HCT116 (cell line): ENCODE data around the gene ZNF691. TPM values are rescaled to one million over a fixed set of nuclear protein-coding genes. Genes with fewer than 3 reads are reported as not detected.
A peak's percentile ranks its signal among the peaks of the same experiment; 100 is the strongest.

Source experiments
- ATAC-seq: fragments of 200-7000 bp; cut with Tn5 transposase; 2 replicates; pipeline ENCODE4 v1.9.1; 2020; ENCODE audit warnings: mild to moderate bottlenecking, moderate library complexity
- BruUV-seq: library from RNA; stranded (reverse); fragments of 400-500 nt; replicated peaks from 2 replicates; lab custom pipeline; 2021; lab: Mats Ljungman, UMichigan
- CTCF ChIA-PET: fragments of 300-600 bp; sonication (Branson Sonifier 250); formaldehyde crosslinking; loops from one replicate; lab custom pipeline; 2021; ENCODE audit warnings: antibody characterized with exemption; lab: Charles Lee
- POLR2A ChIA-PET: fragments of 300-600, 350-600 bp; sonication (Branson Sonifier 250); formaldehyde crosslinking; loops from one replicate; lab custom pipeline; 2021; ENCODE audit warnings: antibody characterized with exemption; lab: Charles Lee
- RAD21 ChIA-PET, 2 experiments: fragments of 300-600 bp; sonication (Branson Sonifier 250); formaldehyde crosslinking; loops; one replicate each; lab custom pipeline; 2023; ENCODE audit warnings: low total read pairs in 2 of 2; ENCODE audit not compliant: uncharacterized antibody in 2 of 2, unreplicated experiment in 2 of 2, low non-redundant PET in 1 of 2; lab: Charles Lee
- DNase-seq: peaks from one replicate; pipeline ENCODE4 v3.0.0-alpha.2; 2010; ENCODE audit warnings: low read depth, low spot score
- H2AFZ ChIP-seq: fragments of 200-600 bp; shearing (Covaris generic), sonication (generic); 2 replicates; pipeline ENCODE4 v1.6.1; 2017; ENCODE audit warnings: low read depth, mixed run types, mixed read lengths, antibody characterized with exemption, low read length; ENCODE audit not compliant: poor library complexity, severe bottlenecking
- H3K27ac ChIP-seq: 2 replicates; pipeline ENCODE4 v1.5.1; 2012; ENCODE audit warnings: low read depth, low read length
- H3K27me3 ChIP-seq: fragments of 200-600 bp; sonication (generic); 2 replicates; pipeline ENCODE4 v1.6.1; 2016; ENCODE audit warnings: mixed run types, low read length, mixed read lengths; ENCODE audit not compliant: insufficient read depth
- H3K36me3 ChIP-seq, 2 experiments: fragments of 200-500 bp in 1 of 2; fragments of 200-600 bp in 1 of 2; sonication (Bioruptor generic) in 1 of 2; sonication (generic) in 1 of 2; 2 replicates each; pipeline versions ENCODE4 v1.5.1 to v1.6.1; 2014 to 2016; ENCODE audit warnings: low read length in 2 of 2, inconsistent platforms in 1 of 2, mixed read lengths in 1 of 2, mixed run types in 1 of 2; ENCODE audit not compliant: insufficient read depth in 2 of 2, control insufficient read depth in 1 of 2
- H3K4me1 ChIP-seq, 2 experiments: fragments of 200-600 bp in 1 of 2; sonication (generic) in 1 of 2; 2 replicates each; pipeline versions ENCODE4 v1.5.1 to v1.6.1; 2012 to 2017; ENCODE audit warnings: low read length in 2 of 2, inconsistent platforms in 1 of 2, mild to moderate bottlenecking in 1 of 2, mixed read lengths in 1 of 2, mixed run types in 1 of 2, moderate library complexity in 1 of 2; ENCODE audit not compliant: insufficient read depth in 2 of 2, control insufficient read depth in 1 of 2
- H3K4me2 ChIP-seq: fragments of 200-600 bp; sonication (generic); 2 replicates; pipeline ENCODE4 v1.6.1; 2017; ENCODE audit warnings: mixed run types, low read length, mixed read lengths
- H3K4me3 ChIP-seq, 2 experiments: fragments of 200-600 bp in 1 of 2; sonication (generic) in 1 of 2; replicated peaks in 1 of 2; 2 replicates each; pipeline ENCODE4 v1.5.1; 2011 to 2016; ENCODE audit warnings: low read length in 2 of 2, control low read depth in 1 of 2, low read depth in 1 of 2, mild to moderate bottlenecking in 1 of 2, mixed read lengths in 1 of 2, mixed run types in 1 of 2
- H3K79me2 ChIP-seq: fragments of 200-600 bp; sonication (generic); 2 replicates; pipeline ENCODE4 v1.6.1; 2017; ENCODE audit warnings: mild to moderate bottlenecking, mixed run types, low read length, moderate library complexity, mixed read lengths; ENCODE audit not compliant: insufficient read depth
- H3K9ac ChIP-seq: fragments of 200-600 bp; sonication (generic); 2 replicates; pipeline ENCODE4 v1.6.1; 2016; ENCODE audit warnings: low read length, mixed read lengths
- H3K9me2 ChIP-seq: fragments of 200-600 bp; sonication (generic), shearing (Covaris generic); 2 replicates; pipeline ENCODE4 v1.6.1; 2017; ENCODE audit warnings: mixed run types, mild to moderate bottlenecking, moderate library complexity; ENCODE audit not compliant: insufficient read depth
- H3K9me3 ChIP-seq, 2 experiments: fragments of 200-500 bp in 1 of 2; fragments of 200-600 bp in 1 of 2; sonication (Bioruptor generic) in 1 of 2; sonication (generic) in 1 of 2; 2 replicates each; pipeline ENCODE4 v1.6.1; 2014 to 2017; ENCODE audit warnings: low read length in 2 of 2, mixed read lengths in 2 of 2, inconsistent platforms in 1 of 2, low read depth in 1 of 2, mild to moderate bottlenecking in 1 of 2, mixed run types in 1 of 2, moderate library complexity in 1 of 2; ENCODE audit not compliant: control insufficient read depth in 1 of 2, insufficient read depth in 1 of 2
- H4K20me1 ChIP-seq: fragments of 200-600 bp; sonication (generic), shearing (Covaris generic); 2 replicates; pipeline ENCODE4 v1.6.1; 2017; ENCODE audit warnings: mixed run types, mild to moderate bottlenecking, moderate library complexity; ENCODE audit not compliant: insufficient read depth
- CBX3 ChIP-seq: IDR thresholded peaks from 2 replicates; pipeline ENCODE4 v1.6.1; 2012; ENCODE audit warnings: low read depth
- CEBPB ChIP-seq: IDR thresholded peaks from 2 replicates; pipeline ENCODE4 v1.6.1; 2012; ENCODE audit warnings: low read depth
- EZH2 ChIP-seq: fragments of 200-600 bp; sonication (generic); IDR thresholded peaks from 2 replicates; pipeline ENCODE4 v1.6.1; 2017; ENCODE audit warnings: antibody characterized with exemption, mixed run types
- MAX ChIP-seq: IDR thresholded peaks from 2 replicates; pipeline ENCODE4 v1.6.1; 2012
- POLR2A ChIP-seq: IDR thresholded peaks from 2 replicates; pipeline ENCODE4 v1.7.0; 2011; ENCODE audit warnings: borderline replicate concordance; ENCODE audit not compliant: insufficient read depth, insufficient read length; ENCODE audit errors: extremely low read depth
- SP1 ChIP-seq: IDR thresholded peaks from 2 replicates; pipeline ENCODE4 v1.6.1; 2012; ENCODE audit warnings: low read depth
- SRF ChIP-seq: IDR thresholded peaks from 2 replicates; pipeline ENCODE4 v1.6.1; 2012; ENCODE audit warnings: low read depth
- TCF7L2 ChIP-seq: IDR thresholded peaks from 2 replicates; pipeline ENCODE4 v1.7.0; 2011; ENCODE audit warnings: borderline replicate concordance, inconsistent platforms; ENCODE audit not compliant: insufficient read depth, insufficient read length; ENCODE audit errors: extremely low read depth
- YY1 ChIP-seq: IDR thresholded peaks from 2 replicates; pipeline ENCODE4 v1.6.1; 2011; ENCODE audit warnings: low read length, low read depth, moderate library complexity, mild to moderate bottlenecking; ENCODE audit not compliant: insufficient replicate concordance; ENCODE audit errors: extremely low read depth
- ZNF274 ChIP-seq: fragments of 200-500 bp; sonication (Bioruptor generic); IDR thresholded peaks from 2 replicates; pipeline ENCODE4 v1.6.1; 2014; ENCODE audit warnings: mild to moderate bottlenecking, low read depth, low read length, inconsistent platforms
- intact Hi-C: fragments of 100-400 bp; cut with micrococcal nuclease; formaldehyde crosslinking; loops from 2 replicates; pipeline ENCODE4 v1.10.0; 2022
- total RNA-seq: library from RNA; stranded (reverse); gene quantifications from one replicate; pipeline ENCODE4 v1.2.1, GENCODE V29; 2021; ENCODE audit not compliant: unreplicated experiment
- TF ChIP-seq, protein P1 (sequence below), 3 experiments: fragments of 200-600 bp in 1 of 3; sonication (generic) in 1 of 3; IDR thresholded peaks in 2 of 3; conservative IDR thresholded peaks in 1 of 3; 2 replicates each; pipeline ENCODE4 v1.5.1; 2012 to 2017; ENCODE audit warnings: low read depth in 2 of 3, low read length in 2 of 3, antibody characterized with exemption in 1 of 3, borderline replicate concordance in 1 of 3, control low read depth in 1 of 3, mild to moderate bottlenecking in 1 of 3, mixed read lengths in 1 of 3, mixed run types in 1 of 3, moderate library complexity in 1 of 3; ENCODE audit not compliant: insufficient read depth in 1 of 3
- TF ChIP-seq, protein P2 (sequence below): IDR thresholded peaks from 2 replicates; pipeline ENCODE4 v1.6.1; 2012

The ZNF691 gene
- total RNA-seq, 1 experiment from 2014 or later, result 11.1 TPM

GRCh38 chr1:42846257-42847110, at the start of gene ZNF691 (continued):
- TF ChIP-seq, protein P1, sequence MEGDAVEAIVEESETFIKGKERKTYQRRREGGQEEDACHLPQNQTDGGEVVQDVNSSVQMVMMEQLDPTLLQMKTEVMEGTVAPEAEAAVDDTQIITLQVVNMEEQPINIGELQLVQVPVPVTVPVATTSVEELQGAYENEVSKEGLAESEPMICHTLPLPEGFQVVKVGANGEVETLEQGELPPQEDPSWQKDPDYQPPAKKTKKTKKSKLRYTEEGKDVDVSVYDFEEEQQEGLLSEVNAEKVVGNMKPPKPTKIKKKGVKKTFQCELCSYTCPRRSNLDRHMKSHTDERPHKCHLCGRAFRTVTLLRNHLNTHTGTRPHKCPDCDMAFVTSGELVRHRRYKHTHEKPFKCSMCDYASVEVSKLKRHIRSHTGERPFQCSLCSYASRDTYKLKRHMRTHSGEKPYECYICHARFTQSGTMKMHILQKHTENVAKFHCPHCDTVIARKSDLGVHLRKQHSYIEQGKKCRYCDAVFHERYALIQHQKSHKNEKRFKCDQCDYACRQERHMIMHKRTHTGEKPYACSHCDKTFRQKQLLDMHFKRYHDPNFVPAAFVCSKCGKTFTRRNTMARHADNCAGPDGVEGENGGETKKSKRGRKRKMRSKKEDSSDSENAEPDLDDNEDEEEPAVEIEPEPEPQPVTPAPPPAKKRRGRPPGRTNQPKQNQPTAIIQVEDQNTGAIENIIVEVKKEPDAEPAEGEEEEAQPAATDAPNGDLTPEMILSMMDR (IDR thresholded peaks at IDR 0.05 in 2 of 3, conservative IDR thresholded peaks at IDR 0.05 in 1 of 3; ENCODE audit: borderline replicate concordance in 1 of 3, insufficient read depth in 1 of 3, low read depth in 2 of 3, low read length in 2 of 3), result peak in 2 of 3 experiments; percentile 32 to 49; a peak in 4 of 6 replicates
- TF ChIP-seq SP1, result peak; percentile 100
- TF ChIP-seq, protein P2, sequence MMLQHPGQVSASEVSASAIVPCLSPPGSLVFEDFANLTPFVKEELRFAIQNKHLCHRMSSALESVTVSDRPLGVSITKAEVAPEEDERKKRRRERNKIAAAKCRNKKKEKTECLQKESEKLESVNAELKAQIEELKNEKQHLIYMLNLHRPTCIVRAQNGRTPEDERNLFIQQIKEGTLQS, result no peak
- peak; percentile 45; the same call in 1 of the 2 replicates for TF ChIP-seq MAX

- no peak overlapping the region for H2AFZ ChIP-seq
- TF ChIP-seq SP1, result no peak
- no peak for TF ChIP-seq TCF7L2
- TF ChIP-seq CBX3, result no peak
- TF ChIP-seq CEBPB, result no peak
- no peak for TF ChIP-seq EZH2
- TF ChIP-seq POLR2A, result no peak
- TF ChIP-seq, protein P1 (IDR thresholded peaks at IDR 0.05 in 2 of 3, conservative IDR thresholded peaks at IDR 0.05 in 1 of 3; ENCODE audit: borderline replicate concordance in 1 of 3, insufficient read depth in 1 of 3, low read depth in 2 of 3, low read length in 2 of 3), result no peak
- TF ChIP-seq ZNF274, result no peak
- no peak for TF ChIP-seq YY1
- no peak for TF ChIP-seq SRF
- TF ChIP-seq, all 23 proteins: peak for 0
- H3K27ac ChIP-seq, result no peak overlapping the region
- H3K27me3 ChIP-seq, result no peaks in the 10 kb centered on the region
- H3K9me3 ChIP-seq, result no peaks in the 10 kb centered on the region
- H4K20me1 ChIP-seq, result no peaks in the 10 kb centered on the region
- intact Hi-C loops, result no loop called here
- ATAC-seq, result no peak
- H3K4me3 ChIP-seq, result no peak overlapping the region
- no peaks in the 10 kb centered on the region for H3K9me2 ChIP-seq
- H3K4me2 ChIP-seq, result no peak overlapping the region
- no peaks in the 10 kb centered on the region for H3K36me3 ChIP-seq
- no TSS peak for BruUV-seq
- H3K9ac ChIP-seq, result no peak overlapping the region
- DNase-seq, result no peak
- RAD21 ChIA-PET, result no interaction called here
- POLR2A ChIA-PET, result no interaction called here
- CTCF ChIA-PET, result no interaction called here
- H3K4me1 ChIP-seq, result no peaks in the 10 kb centered on the region
- H3K79me2 ChIP-seq, result no peaks in the 10 kb centered on the region
Measured at GRCh38 chr1:42797414-42797813, 49.0 kb upstream of the ZNF691 start.
